GM19468 (cell line): ENCODE data around the gene ACTA2.
"Not testable (repeated sequence)": the region's sequence is repeated elsewhere in the genome, so short reads cannot be mapped to it uniquely, and the experiment has no call there.

ENCODE experiments used
- ATAC-seq: cut with Tn5 transposase; IDR thresholded peaks from one replicate; pipeline ENCODE4 v1.9.1; 2021; ENCODE audit warnings: mild to moderate bottlenecking, moderate library complexity, moderate number of reproducible peaks; ENCODE audit not compliant: unreplicated experiment; ENCODE audit errors: extremely low read depth

ACTA2 gene

GRCh38 chr10:88954458-88955083 lies 2.0 kb upstream of the ACTA2 start:
- no peak for ATAC-seq

DNA sequence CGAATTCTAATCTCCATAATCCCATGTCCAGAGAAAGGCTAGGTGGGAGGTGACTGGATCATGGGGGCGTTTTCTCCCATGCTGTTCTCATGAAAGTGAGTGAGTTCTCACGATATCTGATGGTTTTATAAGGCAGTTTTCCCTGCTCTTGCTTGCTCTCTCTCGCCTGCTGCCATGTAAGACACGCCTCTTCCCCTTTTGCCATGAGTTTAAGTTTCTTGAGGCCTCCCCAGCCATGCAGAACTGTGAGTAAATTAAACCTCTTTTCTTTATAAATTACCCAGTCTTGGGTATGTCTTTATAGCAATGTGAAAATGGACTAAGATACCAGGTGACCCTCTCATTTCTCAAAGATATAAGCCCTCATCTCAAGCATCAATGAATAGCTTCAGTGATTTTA lies 1.1 kb upstream of the ACTA2 start:
- ATAC-seq, result no peak

DNA sequence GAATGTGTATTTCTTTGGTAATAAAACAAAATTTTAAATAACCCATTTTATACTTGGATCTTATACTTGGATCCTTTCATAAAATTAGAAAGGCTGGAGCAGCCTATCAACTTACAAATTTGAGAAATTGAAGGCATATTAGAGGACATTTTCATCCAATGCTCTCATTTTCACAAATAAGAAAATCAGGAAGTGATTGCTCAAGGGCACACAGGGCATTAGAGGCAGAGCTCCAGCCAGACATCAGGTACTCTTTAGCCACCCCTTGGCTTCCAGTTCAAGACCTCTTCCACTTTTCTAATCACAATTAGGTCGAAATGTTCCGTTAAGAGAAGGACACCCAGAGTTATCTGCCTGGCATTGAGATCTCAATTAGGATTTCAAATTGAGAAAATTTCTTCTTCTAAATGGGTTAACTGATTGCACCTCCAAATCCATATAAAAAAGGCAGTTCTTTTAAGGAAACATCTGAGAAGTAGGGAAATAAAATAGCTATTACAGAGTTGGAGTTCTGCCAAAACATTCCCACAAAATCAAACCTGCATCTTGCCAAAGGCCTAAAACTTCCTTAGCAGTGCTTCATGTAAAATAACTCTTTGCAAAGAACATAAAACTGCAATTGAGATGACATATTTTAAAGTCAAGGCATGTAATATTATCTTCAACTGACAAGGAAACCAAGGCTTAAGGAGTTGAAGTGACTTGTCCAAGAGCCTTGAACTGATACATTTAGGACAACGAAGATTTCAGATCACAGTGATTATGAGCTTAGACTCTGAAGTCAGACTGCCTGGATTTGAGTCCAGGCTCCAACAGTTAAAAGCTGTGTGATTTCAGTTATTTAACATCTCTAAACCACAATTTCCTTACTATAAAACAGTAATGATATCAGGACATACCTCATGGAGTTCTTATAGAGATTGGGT lies 2.4 kb downstream of the ACTA2 start:
- ATAC-seq, result no peak

DNA sequence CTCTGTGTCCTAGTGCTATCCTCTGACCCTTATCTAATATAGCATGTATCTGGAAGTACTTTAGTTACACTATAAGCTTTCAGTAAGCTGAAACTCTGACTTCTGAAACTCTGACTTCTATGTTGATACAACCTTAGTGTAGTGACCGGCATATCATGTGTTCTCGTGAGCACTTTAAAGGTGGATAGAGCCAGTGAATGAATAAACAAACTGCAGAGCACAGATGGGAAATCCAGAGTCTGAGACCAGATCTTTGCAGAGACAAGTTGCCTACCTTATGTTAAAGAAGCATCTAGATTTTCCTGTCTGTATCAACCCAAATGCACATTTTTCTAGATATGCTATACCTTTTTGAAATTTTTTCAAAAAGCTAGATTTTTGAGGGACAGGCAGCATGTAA lies 3.5 kb downstream of the ACTA2 start:
- no peak for ATAC-seq

DNA sequence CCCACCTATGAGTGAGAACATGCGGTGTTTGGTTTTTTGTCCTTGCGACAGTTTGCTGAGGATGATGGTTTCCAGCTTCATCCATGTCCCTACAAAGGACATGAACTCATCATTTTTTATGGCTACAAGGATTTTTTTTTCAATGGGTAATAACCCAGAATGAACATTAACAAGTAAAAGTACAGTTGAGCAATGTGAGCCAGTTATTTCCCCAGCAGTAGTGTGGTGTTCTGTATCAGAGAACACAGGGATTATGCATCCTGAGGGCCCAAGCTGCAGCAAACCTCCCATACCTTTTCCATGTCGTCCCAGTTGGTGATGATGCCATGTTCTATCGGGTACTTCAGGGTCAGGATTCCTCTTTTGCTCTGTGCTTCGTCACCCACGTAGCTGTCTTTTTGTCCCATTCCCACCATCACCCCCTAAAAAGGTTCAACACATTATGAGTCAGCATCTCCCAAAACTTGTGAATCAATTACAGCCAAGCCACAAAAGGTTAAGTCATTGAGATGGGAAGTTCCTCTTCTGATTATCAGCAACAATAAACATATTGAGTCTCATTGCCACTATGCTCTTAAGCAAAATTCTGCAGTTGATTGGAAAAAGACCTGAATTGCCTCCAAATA lies 5.5 kb downstream of the ACTA2 start:
- ATAC-seq, result no peak

DNA sequence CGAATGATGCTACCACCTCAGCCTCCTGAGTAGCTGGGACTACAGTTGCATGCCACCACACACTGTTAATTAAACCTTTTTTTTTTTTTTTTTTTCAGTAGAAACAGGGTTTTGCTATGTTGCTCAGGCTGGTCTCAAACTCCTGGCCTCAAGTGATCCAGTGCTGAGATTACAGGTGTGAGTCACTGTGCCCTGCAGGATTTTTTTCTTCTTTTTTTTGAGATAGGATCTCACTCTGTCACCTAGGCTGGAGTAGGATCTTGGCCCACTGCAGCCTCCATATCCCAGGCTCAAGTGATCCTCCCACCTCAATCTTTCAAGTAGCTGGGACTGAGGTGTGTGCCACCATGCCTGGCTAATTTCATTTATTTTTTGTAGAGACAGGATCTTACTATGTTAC lies 6.4 kb downstream of the ACTA2 start:
- ATAC-seq, result no peak

GRCh38 chr10:88944813-88945212 lies 7.8 kb downstream of the ACTA2 start:
- ATAC-seq, result no peak

GRCh38 chr10:88943778-88944177 lies 8.8 kb downstream of the ACTA2 start:
- ATAC-seq, result no peak

DNA sequence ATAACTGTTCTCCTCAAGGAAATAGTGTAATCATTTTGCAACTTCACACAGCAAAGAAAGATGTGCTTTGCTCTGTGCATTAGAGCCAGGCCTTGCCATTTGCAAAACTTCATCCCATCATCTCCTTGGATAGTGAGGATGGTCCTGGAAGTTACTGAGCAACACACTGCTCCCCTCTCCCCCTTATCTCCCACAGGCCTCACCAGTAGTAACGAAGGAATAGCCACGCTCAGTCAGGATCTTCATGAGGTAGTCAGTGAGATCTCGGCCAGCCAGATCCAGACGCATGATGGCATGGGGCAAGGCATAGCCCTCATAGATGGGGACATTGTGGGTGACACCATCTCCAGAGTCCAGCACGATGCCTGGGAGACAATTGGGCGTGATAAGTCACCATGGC lies 11.5 kb downstream of the ACTA2 start:
- ATAC-seq, result no peak

GRCh38 chr10:88938938-88939337 lies 13.6 kb downstream of the ACTA2 start:
- no peak for ATAC-seq

DNA sequence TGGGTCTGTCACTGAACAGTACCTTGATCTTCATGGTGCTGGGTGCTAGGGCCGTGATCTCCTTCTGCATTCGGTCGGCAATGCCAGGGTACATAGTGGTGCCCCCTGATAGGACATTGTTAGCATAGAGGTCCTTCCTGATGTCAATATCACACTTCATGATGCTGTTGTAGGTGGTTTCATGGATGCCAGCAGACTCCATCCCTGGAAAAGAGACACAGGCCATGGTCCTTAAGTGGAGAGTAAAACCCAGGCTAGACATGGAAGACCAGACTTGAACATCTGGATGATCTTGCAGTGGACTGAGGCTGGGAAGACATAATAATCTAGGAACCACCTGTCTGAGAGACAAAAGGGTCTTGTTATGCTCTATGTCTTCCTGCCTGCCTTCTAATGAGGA lies 14.5 kb downstream of the ACTA2 start:
- ATAC-seq, result no peak

GRCh38 chr10:88936656-88937055 lies 15.9 kb downstream of the ACTA2 start:
- ATAC-seq, result no peak

- no peak for ATAC-seq
Observed at GRCh38 chr10:88934900-88935672, 17.5 kb downstream of the ACTA2 start.

GRCh38 chr10:88933564-88933963 lies 19.0 kb downstream of the ACTA2 start:
- ATAC-seq, result no peak

GRCh38 chr10:88932539-88933256 lies 19.9 kb downstream of the ACTA2 start:
- no peak for ATAC-seq

DNA sequence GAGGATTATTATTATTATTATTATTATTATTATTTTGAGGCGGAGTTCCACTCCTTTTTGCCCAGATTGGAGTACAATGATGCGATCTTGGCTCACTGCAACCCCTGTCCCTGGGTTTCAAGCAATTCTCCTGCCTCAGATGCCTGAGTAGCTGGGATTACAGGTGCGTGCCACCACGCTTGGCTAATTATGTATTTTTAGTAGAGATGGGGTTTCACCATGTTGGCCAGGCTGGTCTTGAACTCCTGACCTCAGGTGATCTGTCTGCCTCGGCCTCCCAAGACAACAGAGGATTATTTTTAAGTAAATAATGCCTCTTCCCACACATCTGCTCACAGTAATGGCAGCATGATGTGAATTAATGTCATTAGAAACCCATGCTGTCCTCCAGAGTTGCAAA lies 20.5 kb downstream of the ACTA2 start:
- not testable (repeated sequence) for ATAC-seq

DNA sequence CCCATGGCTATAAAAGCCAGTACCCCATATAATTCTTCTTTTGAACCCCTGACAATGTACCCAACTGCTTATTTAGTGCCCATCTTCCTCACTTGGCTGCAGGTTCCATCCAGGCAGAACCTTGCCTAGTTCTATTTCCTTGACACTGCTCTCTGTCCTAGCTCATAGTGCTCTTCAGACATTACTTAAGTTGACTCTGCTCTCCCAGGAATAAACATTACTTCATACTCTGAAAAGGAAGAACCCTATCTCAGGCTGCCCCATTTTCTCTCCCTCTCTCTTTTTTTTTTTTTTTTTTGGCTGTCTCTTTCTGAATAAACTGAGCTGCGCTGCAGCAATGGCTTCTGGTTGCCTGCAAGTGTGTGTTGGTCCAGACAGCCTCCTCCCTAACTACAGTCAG lies 21.0 kb downstream of the ACTA2 start:
- ATAC-seq, result no peak

DNA sequence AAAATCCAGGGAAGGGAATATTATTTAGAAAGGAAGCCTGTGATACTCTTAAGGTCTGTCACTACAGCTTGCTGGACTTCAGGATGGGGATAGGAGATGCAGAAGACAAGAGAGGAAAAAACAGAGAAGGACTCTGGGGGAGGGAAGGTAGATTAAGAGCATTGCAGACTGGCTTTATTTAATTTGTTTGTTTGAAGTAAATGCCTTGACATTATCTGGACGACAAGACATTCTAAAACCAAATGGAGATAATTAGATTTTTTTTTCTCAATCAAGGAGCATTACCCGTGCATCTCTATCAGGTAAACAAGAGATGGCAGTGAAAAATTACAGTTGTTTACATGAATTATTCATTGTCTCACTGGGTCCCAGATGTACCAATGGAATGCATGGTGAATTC lies 24.3 kb downstream of the ACTA2 start:
- ATAC-seq, result no peak

DNA sequence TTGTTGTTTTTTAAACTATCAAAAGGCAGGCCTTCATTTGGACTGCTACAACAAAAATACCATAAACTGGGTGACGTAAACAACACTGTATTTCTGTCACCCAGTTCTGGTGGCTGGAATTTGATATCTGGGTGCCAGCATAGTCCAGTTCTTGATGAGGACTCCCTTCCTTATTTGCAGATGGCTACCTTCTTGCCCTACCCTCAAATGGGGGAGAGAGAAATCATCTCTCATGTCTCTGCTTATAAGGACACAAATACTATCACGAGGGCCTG lies 25.2 kb downstream of the ACTA2 start:
- ATAC-seq, result no peak
